Suprapubic skin (tissue), 4 donors: Measurements from ENCODE around the gene PRADC1. TPM values are rescaled to one million over a fixed set of nuclear protein-coding genes. Genes with fewer than 3 reads are reported as not detected.
A peak's percentile ranks its signal among the peaks of the same experiment; 100 is the strongest.

Source experiments
- DNase-seq, 2 donors: peaks; one replicate each; pipeline ENCODE4 v3.0.0-alpha.2; 2019; ENCODE audit warnings: low spot score in 2 of 2
- H3K27ac ChIP-seq: fragments of 200-600 bp; sonication (generic); one replicate; pipeline ENCODE4 v1.5.1; 2019
- H3K27me3 ChIP-seq: fragments of 200-600 bp; sonication (generic); one replicate; pipeline ENCODE4 v1.5.1; 2019
- H3K36me3 ChIP-seq: fragments of 200-600 bp; sonication (generic); one replicate; pipeline ENCODE4 v1.5.1; 2019
- H3K4me1 ChIP-seq: fragments of 200-600 bp; sonication (generic); one replicate; pipeline ENCODE4 v1.5.1; 2019
- H3K4me3 ChIP-seq: fragments of 200-600 bp; sonication (generic); one replicate; pipeline ENCODE4 v1.5.1; 2019; ENCODE audit warnings: mild to moderate bottlenecking
- H3K9me3 ChIP-seq: fragments of 200-600 bp; sonication (generic); one replicate; pipeline ENCODE4 v1.5.1; 2019
- CTCF ChIP-seq, 2 donors: fragments of 200-600 bp in 1 of 2; fragments of 450-650 bp in 1 of 2; sonication (generic) in 1 of 2; IDR thresholded peaks; one replicate each; pipeline ENCODE4 v1.5.1; 2016 to 2019; ENCODE audit warnings: antibody characterized with exemption in 2 of 2, mild to moderate bottlenecking in 1 of 2, moderate library complexity in 1 of 2
- EP300 ChIP-seq: sonication (generic); formaldehyde crosslinking; IDR thresholded peaks from one replicate; pipeline ENCODE4 v1.6.1; 2017; ENCODE audit warnings: antibody characterized with exemption
- POLR2A ChIP-seq, 2 donors: fragments of 450-650 bp; IDR thresholded peaks; one replicate each; pipeline ENCODE4 v1.6.1; 2017; ENCODE audit warnings: antibody characterized with exemption in 2 of 2, mild to moderate bottlenecking in 2 of 2, moderate library complexity in 2 of 2
- POLR2AphosphoS5 ChIP-seq, 3 donors: sonication (generic); formaldehyde crosslinking; IDR thresholded peaks; one replicate each; pipeline ENCODE4 v1.6.1; 2017; ENCODE audit warnings: antibody characterized with exemption in 3 of 3
- WGBS: methylation state at CpG from one replicate; pipeline ENCODE4 v1.1.5; 2018; 5-methylcytosine and 5-hydroxymethylcytosine counted together
- total RNA-seq, 4 donors: library from RNA; depleted of rRNA; stranded (reverse); fragments of >200 nt; gene quantifications; one replicate each; pipeline ENCODE4 v1.1.0, GENCODE V29; 2016

The PRADC1 gene
- 10 to 100 TPM in 3 of 4 donors, 1 to 10 TPM in 1; 7.4 to 34.8 (median 25.3) TPM for total RNA-seq

DNA sequence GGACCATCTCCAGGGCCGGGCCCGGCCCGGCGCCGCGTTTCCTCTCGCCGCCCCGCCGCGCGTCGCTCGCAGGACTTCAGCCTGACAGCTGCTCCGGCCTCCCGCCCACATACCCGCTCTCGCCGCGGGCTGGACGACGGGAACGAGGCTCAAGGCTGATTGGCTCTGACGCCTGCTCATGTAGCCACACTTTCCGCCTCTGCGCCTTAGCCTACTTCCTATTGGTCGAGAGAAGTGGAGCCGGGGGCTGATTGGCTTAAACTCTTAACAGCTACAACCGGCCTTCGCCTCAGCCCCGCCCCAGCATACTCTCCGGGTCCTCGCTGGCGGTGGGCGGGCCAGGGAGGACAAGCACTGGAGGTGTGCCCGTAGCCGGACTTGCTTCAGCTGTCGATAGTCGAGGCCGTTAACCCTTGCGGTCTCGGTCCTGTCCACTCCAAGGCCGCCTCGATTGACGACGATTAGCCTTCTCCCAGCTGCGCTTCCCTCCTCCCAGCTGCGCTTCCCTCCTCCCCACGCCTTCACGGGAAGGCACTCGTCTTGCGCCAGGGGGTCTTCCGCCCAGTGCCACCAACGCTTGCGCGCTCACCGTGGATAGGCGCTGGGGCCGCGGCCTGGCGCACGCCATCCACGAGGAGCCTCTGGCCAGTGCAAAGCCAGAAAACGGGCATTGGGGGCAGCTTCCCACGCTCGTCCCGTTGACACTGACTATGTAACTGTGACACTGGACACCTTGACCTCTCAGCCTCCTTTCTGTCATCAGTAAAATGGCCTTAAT is at the start of gene PRADC1:
Gene PRADC1, minus strand, starts transcription at position 86 of the 778 bp plus-strand sequence. Its CDS starts 79 bp downstream, at position 7.
- peak; percentile 99 to 100 for DNase-seq
- TF ChIP-seq CTCF (IDR thresholded peaks at IDR 0.05), result no peak
- no peak for TF ChIP-seq EP300
- peak in 2 of 3 donors; percentile 19 to 42 for TF ChIP-seq POLR2AphosphoS5 (IDR thresholded peaks at IDR 0.05)
- peak in 1 of 2 donors; percentile 32 for TF ChIP-seq POLR2A (IDR thresholded peaks at IDR 0.05)
- WGBS, result 0% methylated on average over 38 of the region's 67 CpGs

GRCh38 chr2:73281244-73281643 is 48.2 kb upstream of the PRADC1 start:
- Histone ChIP-seq H3K27ac (no peak overlapping the region), H3K9me3 (no peaks in the 10 kb centered on the region), H3K4me3 (no peak overlapping the region), H3K36me3 (no peaks in the 10 kb centered on the region), H3K27me3 (peaks cover 23% of the 10 kb centered on the region), H3K4me1 (peaks cover 21% of the 10 kb centered on the region)
- TF ChIP-seq POLR2AphosphoS5 (IDR thresholded peaks at IDR 0.05) (no peak), EP300 (no peak), CTCF (IDR thresholded peaks at IDR 0.05) (no peak), POLR2A (IDR thresholded peaks at IDR 0.05) (no peak)
- DNase-seq, result no peak

More for the DNA sequence above, at the start of gene PRADC1:
- H3K4me1 ChIP-seq, result peaks cover 32% of the 10 kb centered on the region
- H3K36me3 ChIP-seq, result peaks cover 18% of the 10 kb centered on the region
- no peaks in the 10 kb centered on the region for H3K9me3 ChIP-seq
- H3K27ac ChIP-seq, result peak within 1 kb of the TSS; percentile 95
- H3K27me3 ChIP-seq, result no peaks in the 10 kb centered on the region
- peak within 1 kb of the TSS; percentile 94 for H3K4me3 ChIP-seq

GRCh38 chr2:73279852-73280251 is 46.8 kb upstream of the PRADC1 start:
- no peak overlapping the region for H3K4me3 ChIP-seq
- no peaks in the 10 kb centered on the region for H3K36me3 ChIP-seq
- no peak overlapping the region for H3K27ac ChIP-seq
- H3K27me3 ChIP-seq, result peaks cover 9% of the 10 kb centered on the region
- no peaks in the 10 kb centered on the region for H3K9me3 ChIP-seq
- peaks cover 16% of the 10 kb centered on the region for H3K4me1 ChIP-seq
- 80% methylated on average over 9 of the region's 9 CpGs for WGBS
- TF ChIP-seq EP300 (no peak), POLR2AphosphoS5 (IDR thresholded peaks at IDR 0.05) (no peak), POLR2A (IDR thresholded peaks at IDR 0.05) (no peak), CTCF (IDR thresholded peaks at IDR 0.05) (no peak)
- no peak for DNase-seq

GRCh38 chr2:73272270-73272669 is 39.2 kb upstream of the PRADC1 start:
- TF ChIP-seq POLR2AphosphoS5 (IDR thresholded peaks at IDR 0.05) (no peak), EP300 (no peak), CTCF (IDR thresholded peaks at IDR 0.05) (no peak), POLR2A (IDR thresholded peaks at IDR 0.05) (no peak)
- peaks cover 16% of the 10 kb centered on the region for H3K27me3 ChIP-seq
- H3K36me3 ChIP-seq, result no peaks in the 10 kb centered on the region
- H3K9me3 ChIP-seq, result no peaks in the 10 kb centered on the region
- H3K27ac ChIP-seq, result no peak overlapping the region
- 92% methylated on average over 1 of the region's 1 CpG for WGBS
- no peak for DNase-seq
- peaks cover 15% of the 10 kb centered on the region for H3K4me1 ChIP-seq
- H3K4me3 ChIP-seq, result no peak overlapping the region

DNA sequence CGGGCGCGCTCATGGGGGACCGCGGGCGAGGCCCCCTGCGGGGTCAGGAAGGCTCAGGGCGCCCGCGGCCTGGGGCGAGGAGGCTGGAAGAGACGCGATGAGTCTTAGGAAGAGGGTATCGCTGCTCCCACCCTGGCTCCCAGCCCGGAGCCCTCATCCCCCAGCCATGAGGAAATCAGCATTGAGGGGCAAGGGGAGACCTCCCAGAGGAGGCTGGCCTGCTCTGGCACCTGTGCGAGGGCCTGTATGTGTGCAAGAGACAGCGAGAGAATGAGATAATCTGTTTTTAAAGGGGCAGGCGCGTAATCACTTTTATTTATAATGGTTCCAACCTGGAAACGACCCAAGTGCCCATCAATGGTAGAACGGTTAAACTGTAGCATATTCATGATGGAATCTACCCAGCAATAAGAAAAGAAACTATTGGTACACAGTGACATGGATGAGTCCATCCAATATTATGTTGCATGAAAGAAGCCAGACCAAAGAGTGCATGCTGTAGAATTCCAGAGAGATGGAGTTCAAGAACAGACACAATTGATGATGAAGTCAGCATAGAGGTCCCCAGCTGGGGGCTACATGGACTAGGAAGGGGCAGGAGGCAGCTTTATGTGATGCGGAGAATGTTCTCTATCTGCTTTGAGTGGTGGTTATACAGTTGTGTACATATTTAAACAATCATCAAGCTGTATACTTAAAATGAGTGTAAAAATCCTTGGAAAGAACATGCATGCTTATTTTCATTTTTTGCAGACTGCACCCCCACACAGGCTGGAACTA is 36.8 kb upstream of the PRADC1 start:
- DNase-seq, result no peak
- Histone ChIP-seq H3K27ac (no peak overlapping the region), H3K36me3 (no peaks in the 10 kb centered on the region), H3K4me1 (peaks cover 15% of the 10 kb centered on the region), H3K9me3 (no peaks in the 10 kb centered on the region), H3K27me3 (peaks cover 27% of the 10 kb centered on the region), H3K4me3 (peak overlapping the region; percentile 49)
- WGBS, result 36% methylated on average over 9 of the region's 22 CpGs
- no peak for TF ChIP-seq POLR2A (IDR thresholded peaks at IDR 0.05)
- no peak for TF ChIP-seq POLR2AphosphoS5 (IDR thresholded peaks at IDR 0.05)
- no peak for TF ChIP-seq EP300
- no peak for TF ChIP-seq CTCF (IDR thresholded peaks at IDR 0.05)
